ENCODE results near the gene RGS3. TPM values are rescaled to one million over a fixed set of nuclear protein-coding genes. Genes with fewer than 3 reads are reported as not detected.

The RGS3 gene
- total RNA-seq, 2 experiments from 2014 or later: 22.8 to 32.9 TPM

GRCh38 chr9:113598883-113599282 lies 135.4 kb downstream of the RGS3 start:
- Histone ChIP-seq H4K20me1 (ENCODE audit: insufficient read depth, low read length) (no peaks in the 10 kb centered on the region), H3K4me1 (ENCODE audit: insufficient read depth, low read length, poor library complexity, severe bottlenecking) (peaks cover 24% of the 10 kb centered on the region), H3K27ac (ENCODE audit: low read depth, low read length, poor library complexity, severe bottlenecking) (no peak overlapping the region), H2AFZ (ENCODE audit: low read length) (no peak overlapping the region), H3K4me2 (ENCODE audit: low read length) (no peak overlapping the region), H3K4me3 (ENCODE audit: low read depth, low read length, poor library complexity, severe bottlenecking) (no peak overlapping the region), H3K36me3 (ENCODE audit: insufficient read depth, low read length) (no peaks in the 10 kb centered on the region; the same call in 1 of the 2 replicates), H3K79me2 (ENCODE audit: insufficient read depth, low read depth, low read length) (no peaks in the 10 kb centered on the region), H3K9me2 (ENCODE audit: insufficient read depth, low read length) (no peaks in the 10 kb centered on the region), H3K9me3 (ENCODE audit: low read length) (no peaks in the 10 kb centered on the region)
- no TSS peak for BruUV-seq (replicated peaks)
- CTCF ChIA-PET (ENCODE audit: unreplicated experiment): no interaction called here
- no peak for DNase-seq (ENCODE audit: low spot score)
- TF ChIP-seq EZH2phosphoT487 (IDR thresholded peaks at IDR 0.05; ENCODE audit: borderline replicate concordance, low read depth, low read length): no peak
- TF ChIP-seq CTCF (conservative IDR thresholded peaks at IDR 0.05; ENCODE audit: low read length): no peak
- intact Hi-C loops (cut with micrococcal nuclease; ENCODE audit: unreplicated experiment): no loop called here
- POLR2A ChIA-PET: no interaction called here

- peaks cover 24% of the 10 kb centered on the region for H3K4me1 ChIP-seq (ENCODE audit: insufficient read depth, low read length, poor library complexity, severe bottlenecking)
- H3K4me3 ChIP-seq (ENCODE audit: low read depth, low read length, poor library complexity, severe bottlenecking): no peak overlapping the region
- BruUV-seq (replicated peaks): no TSS peak
- no peak for TF ChIP-seq CTCF (conservative IDR thresholded peaks at IDR 0.05; ENCODE audit: low read length)
- POLR2A ChIA-PET: no interaction called here
- H3K27ac ChIP-seq (ENCODE audit: low read depth, low read length, poor library complexity, severe bottlenecking): no peak overlapping the region
- CTCF ChIA-PET (ENCODE audit: unreplicated experiment): no interaction called here
- no peaks in the 10 kb centered on the region for H3K9me3 ChIP-seq (ENCODE audit: low read length)
- H3K79me2 ChIP-seq (ENCODE audit: insufficient read depth, low read depth, low read length): no peaks in the 10 kb centered on the region
- H4K20me1 ChIP-seq (ENCODE audit: insufficient read depth, low read length): no peaks in the 10 kb centered on the region
- H3K36me3 ChIP-seq (ENCODE audit: insufficient read depth, low read length): no peaks in the 10 kb centered on the region; the same call in 1 of the 2 replicates
- no peaks in the 10 kb centered on the region for H3K9me2 ChIP-seq (ENCODE audit: insufficient read depth, low read length)
- no peak overlapping the region for H2AFZ ChIP-seq (ENCODE audit: low read length)
- intact Hi-C loops (cut with micrococcal nuclease; ENCODE audit: unreplicated experiment): no loop called here
- H3K4me2 ChIP-seq (ENCODE audit: low read length): no peak overlapping the region
- no peak for DNase-seq (ENCODE audit: low spot score)
Observed at GRCh38 chr9:113599646-113600022, 136.1 kb downstream of the RGS3 start.

- ChIA-PET CTCF (ENCODE audit: unreplicated experiment) (no interaction called here), POLR2A (no interaction called here)
- Histone ChIP-seq H4K20me1 (ENCODE audit: insufficient read depth, low read length) (no peaks in the 10 kb centered on the region), H3K4me1 (ENCODE audit: insufficient read depth, low read length, poor library complexity, severe bottlenecking) (peaks cover 24% of the 10 kb centered on the region), H3K9me2 (ENCODE audit: insufficient read depth, low read length) (no peaks in the 10 kb centered on the region), H3K36me3 (ENCODE audit: insufficient read depth, low read length) (no peaks in the 10 kb centered on the region; the same call in 1 of the 2 replicates), H3K4me2 (ENCODE audit: low read length) (no peak overlapping the region), H3K79me2 (ENCODE audit: insufficient read depth, low read depth, low read length) (no peaks in the 10 kb centered on the region), H3K4me3 (ENCODE audit: low read depth, low read length, poor library complexity, severe bottlenecking) (no peak overlapping the region), H3K27ac (ENCODE audit: low read depth, low read length, poor library complexity, severe bottlenecking) (no peak overlapping the region), H2AFZ (ENCODE audit: low read length) (no peak overlapping the region), H3K9me3 (ENCODE audit: low read length) (no peaks in the 10 kb centered on the region)
- no TSS peak for BruUV-seq (replicated peaks)
- no peak for DNase-seq (ENCODE audit: low spot score)
- intact Hi-C loops (cut with micrococcal nuclease; ENCODE audit: unreplicated experiment): no loop called here
- TF ChIP-seq CTCF (conservative IDR thresholded peaks at IDR 0.05; ENCODE audit: low read length): no peak
- no peak for TF ChIP-seq EZH2phosphoT487 (IDR thresholded peaks at IDR 0.05; ENCODE audit: borderline replicate concordance, low read depth, low read length)
Observed at GRCh38 chr9:113600023-113600823, 136.7 kb downstream of the RGS3 start.
